DMS79 (cell line): Measurements from ENCODE around the gene CNKSR3.

Experiments used
- DNase-seq: peaks from one replicate; lab custom pipeline; 2025; lab: John Stamatoyannopoulos, UW

Gene CNKSR3

GRCh38 chr6:154478701-154479060 lies 31.8 kb downstream of the CNKSR3 start:
- DNase-seq, result no peak

- DNase-seq, result peak; percentile 65
Observed at GRCh38 chr6:154478021-154478700, 32.3 kb downstream of the CNKSR3 start.

- DNase-seq, result no peak
Observed at GRCh38 chr6:154476494-154476893, 34.0 kb downstream of the CNKSR3 start.

- DNase-seq, result no peak
Observed at GRCh38 chr6:154474648-154475428, 35.6 kb downstream of the CNKSR3 start.

GRCh38 chr6:154473324-154473723 lies 37.2 kb downstream of the CNKSR3 start:
- no peak for DNase-seq

GRCh38 chr6:154471609-154472362 lies 38.7 kb downstream of the CNKSR3 start:
- DNase-seq, result peak; percentile 67

DNA sequence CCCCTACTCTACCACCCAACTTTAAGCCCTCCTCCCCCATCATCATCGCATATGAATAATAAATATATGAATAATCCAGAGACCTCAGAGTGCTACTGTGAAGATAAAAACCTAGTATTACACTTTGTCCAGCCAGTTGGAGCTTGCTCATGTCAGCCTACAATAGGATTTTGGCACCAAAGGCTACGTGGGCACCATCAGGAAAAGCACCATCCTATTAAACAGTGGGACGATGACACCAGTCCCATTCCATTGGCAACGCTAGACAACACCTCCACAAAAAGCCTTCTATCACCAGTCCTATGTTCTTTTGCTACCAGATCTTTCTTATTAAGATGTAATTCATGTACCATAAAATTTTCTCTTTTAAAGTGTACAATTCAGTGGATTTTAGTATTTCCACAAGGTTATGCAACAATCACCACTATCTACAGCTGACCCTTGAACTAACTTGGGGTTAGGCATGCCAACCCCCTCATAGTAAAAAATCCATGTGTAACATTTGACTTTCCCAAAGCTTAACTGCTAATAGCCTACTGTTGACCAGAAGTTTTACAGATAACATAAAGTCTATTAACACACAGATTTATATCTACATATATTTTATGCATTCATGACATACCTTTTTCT lies 41.1 kb downstream of the CNKSR3 start:
- DNase-seq, result no peak

- DNase-seq, result no peak
Observed at GRCh38 chr6:154468760-154469159, 41.7 kb downstream of the CNKSR3 start.

- no peak for DNase-seq
Observed at GRCh38 chr6:154466971-154467679, 43.4 kb downstream of the CNKSR3 start.

DNA sequence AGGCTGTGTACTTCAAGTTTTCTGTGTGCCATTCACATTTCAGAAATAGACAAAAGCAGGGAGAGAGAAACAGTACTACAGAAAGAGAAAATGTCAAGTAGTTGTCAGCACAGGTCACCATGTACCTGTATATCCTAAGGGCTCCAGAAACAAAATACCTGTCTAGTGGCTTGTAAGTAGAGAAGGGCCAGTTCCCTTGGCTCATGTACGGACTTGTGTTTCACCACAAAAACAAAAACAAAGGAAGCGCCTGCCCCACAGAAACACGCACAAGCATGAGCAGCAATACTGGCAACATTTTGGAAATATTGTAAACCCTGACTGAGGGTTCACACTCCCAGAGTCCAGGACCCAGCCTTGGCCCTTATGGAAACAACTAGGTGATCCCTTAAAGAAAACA lies 44.3 kb downstream of the CNKSR3 start:
- no peak for DNase-seq

DNA sequence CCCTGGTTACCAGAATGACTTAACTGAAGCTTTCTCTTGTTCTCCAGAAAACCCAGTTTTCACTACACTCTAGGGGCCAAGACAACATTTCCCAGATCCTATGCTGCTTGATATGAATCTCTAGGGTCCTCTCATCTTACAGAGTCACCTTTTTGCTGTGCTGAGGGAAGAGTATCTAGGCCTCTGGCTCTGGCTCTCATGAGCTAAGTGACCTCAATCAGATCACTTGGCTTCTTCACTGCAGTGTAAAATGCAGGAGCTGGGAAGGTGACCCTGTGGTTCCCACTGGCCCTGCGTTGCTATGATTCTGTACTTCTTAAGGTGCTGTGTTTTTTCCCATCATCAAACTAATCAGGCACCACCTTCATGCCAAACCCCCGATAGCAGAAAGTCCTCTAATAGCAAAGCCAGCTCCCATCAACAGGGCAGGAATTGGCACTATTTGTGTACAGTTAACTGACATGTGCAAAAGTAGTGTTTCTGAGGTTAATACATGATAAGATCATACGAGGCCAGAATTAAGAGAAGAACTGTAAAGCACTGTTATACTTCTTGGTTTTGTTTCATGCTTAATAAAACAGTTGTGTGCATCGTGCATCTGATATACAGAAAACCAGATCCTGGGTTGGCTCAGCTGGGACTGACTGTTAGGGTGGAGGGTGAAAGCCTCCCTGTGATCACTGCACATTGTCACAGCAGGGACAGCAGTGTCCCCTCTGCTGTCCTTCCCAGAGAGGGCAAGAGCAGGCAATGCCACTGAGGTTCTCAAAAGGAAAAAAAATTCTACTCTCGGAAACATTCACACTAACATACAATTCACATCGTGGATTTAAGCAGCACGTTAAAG lies 46.7 kb downstream of the CNKSR3 start:
- no peak for DNase-seq

GRCh38 chr6:154462425-154462824 lies 48.1 kb downstream of the CNKSR3 start:
- no peak for DNase-seq

- no peak for DNase-seq
Observed at GRCh38 chr6:154461348-154461747, 49.1 kb downstream of the CNKSR3 start.

DNA sequence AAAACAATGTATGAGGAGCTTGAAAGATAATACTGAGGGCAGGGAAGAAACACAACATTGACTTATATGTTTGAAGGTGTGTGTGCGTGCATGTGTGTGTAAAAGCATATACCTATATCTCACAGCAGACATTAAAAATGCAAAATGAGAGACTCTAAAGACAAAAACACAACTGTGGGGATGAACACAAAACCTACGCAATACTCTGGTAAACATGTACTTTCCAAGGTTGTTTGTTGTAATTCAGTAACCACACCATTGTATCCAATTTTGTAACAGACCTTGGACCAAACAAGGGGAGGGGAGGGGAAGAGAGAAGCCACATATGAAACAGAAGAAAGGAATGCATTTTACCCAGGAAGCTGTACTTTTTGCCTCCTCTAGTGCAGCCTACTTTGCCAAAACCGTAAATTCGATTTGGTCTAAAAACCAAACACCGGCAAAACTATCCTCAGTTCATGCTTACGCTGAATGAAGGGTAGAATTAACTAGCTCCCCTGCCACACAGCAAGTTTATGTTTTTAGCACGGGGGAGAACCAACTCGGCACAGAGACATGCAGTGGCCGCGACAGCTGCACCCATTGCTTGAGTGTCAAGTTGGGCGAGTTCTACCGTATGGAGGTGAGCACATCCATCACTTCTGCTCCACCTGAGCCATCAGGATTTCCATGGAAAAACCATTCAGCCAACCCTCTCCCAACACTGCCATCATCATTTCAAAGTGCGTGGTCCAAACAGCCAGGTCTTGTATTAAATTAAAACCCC lies 50.0 kb downstream of the CNKSR3 start:
- DNase-seq, result no peak

DNA sequence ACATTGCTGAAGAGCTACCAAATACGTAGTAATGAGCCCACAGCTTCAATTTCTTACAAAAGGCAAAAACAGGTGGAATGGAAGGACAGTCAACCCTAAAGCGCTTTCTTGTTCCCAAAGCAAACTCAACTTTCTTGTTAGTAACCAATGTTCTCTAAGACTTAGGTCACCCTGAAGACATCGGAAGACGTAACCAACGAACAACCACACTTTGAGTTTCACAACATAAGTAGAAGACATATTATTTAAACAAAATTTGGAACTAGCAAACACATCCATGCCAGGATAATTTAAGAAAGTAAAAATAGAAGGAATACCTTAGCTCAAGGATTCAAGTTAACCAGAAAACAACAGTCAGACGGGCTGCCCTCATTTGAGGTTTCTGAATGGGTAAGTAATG lies 51.0 kb downstream of the CNKSR3 start:
- no peak for DNase-seq

- no peak for DNase-seq
Observed at GRCh38 chr6:154458565-154459470, 51.7 kb downstream of the CNKSR3 start.

DNA sequence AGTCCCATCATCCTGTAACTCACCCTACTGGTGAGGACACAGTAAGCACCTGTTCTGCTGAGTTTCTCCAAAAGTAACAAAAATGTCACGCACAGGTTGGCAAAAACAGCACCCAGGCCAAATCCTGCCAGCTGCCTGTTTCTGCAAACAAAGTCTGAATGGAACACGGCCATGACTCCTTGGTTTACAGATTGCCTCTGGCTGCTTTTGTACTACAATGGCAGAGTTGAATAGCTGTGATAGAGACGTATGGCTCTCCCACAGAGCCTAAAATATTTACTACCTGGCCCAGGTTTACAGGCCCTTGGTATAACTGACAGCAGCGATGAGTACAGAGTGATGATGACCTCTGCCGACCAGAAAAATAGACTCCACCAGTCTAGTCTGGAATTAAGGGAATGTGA lies 52.6 kb downstream of the CNKSR3 start:
- peak; percentile 9 for DNase-seq

- DNase-seq, result no peak
Observed at GRCh38 chr6:154457046-154457713, 53.3 kb downstream of the CNKSR3 start.
